ENCODE data around the gene TPPP3.

TPPP3 gene

DNA sequence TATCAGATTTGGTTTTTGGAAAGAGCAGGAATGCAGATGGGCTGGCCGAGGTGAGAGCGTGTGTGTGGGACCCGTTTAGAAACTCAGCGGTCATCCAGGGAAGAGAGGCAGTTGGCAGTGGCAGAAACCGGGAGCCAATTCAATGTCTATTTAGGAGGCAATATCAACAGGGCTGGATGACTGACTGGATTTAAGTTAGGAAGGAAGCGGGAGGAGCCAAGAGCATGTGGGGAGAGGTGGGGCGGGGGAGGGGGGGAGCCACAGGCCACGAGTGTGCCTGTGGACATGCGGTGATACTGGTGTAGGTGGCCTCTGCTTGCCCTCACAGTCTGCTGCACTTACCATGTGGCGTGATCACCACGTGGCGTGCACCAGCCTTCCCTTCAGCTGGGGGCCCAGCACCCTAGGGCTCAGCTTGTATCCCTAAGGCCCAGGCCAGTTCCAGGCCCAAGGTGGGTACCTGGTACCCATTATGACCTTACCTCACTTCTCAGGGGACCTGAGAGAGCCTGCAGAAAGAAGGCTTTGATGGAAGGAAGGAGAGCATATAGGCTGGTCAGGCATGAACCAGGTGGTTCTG lies 10.8 kb upstream of the TPPP3 start:
- DNase-seq: no peak

DNA sequence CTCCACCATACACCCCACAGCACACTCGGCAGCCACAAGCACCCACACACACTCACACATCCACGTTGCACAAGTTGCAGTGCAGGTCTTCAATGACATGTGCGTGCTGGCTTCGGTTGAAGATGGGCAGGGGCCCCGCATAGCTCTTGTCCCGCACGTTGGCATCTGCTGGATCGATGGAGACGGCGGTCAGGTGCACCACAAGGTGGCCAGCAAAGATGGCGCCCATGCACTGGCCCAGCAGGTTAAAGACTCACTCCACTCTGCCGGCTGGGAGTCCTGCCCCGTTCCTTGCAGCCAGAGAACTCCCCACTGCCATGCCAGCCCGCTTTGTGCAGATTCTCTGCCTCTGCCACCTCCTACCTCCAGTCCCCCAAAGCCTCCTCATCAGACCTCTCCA lies 7.6 kb upstream of the TPPP3 start:
- DNase-seq: no peak

DNA sequence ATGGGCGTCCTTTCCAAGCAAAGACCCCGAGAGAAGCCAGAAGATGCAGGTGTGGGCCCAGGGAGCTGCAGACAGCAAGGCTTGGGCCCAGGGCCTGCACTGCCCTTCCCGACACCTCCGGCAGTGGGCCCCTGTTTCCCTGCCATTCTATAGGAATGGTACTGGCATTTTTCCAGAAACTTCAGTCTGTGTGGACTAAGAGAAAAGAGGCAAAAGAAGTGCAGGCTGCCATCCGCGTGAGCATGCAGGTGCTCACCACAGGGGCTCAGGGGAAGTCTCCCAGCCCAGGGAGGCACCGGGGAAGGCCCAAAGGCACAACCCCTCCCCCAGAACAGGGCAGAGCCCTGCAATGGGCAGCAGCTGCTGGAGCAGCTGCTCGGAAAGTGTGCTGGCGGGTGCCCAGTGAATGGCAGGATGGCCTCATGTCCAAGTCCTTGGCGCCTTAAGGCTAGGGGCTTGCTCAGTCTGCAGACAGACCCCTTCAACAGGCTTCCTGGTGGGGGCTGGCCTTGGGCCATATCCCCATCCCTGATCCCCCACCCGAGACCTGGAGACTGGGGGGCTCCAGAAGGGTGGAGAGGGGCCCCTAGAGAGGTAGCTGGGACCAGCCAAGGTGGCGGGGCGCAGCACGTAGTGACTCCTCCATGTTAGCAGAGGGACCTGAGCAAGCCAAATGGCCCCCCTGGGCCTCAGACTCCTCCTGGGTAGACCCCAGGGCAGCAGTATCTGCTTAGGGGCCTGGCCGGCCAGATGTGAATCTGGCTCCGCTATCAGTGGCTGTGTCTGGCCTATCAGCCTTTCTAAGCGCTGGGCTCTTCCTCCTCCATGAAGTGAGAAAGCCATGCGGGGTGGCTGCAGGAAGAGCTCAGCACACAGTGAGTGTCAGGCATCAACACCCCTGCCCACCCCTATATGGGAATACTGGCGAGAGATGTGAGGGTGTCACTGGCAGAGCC lies 6.7 kb upstream of the TPPP3 start:
- no peak for DNase-seq

DNA sequence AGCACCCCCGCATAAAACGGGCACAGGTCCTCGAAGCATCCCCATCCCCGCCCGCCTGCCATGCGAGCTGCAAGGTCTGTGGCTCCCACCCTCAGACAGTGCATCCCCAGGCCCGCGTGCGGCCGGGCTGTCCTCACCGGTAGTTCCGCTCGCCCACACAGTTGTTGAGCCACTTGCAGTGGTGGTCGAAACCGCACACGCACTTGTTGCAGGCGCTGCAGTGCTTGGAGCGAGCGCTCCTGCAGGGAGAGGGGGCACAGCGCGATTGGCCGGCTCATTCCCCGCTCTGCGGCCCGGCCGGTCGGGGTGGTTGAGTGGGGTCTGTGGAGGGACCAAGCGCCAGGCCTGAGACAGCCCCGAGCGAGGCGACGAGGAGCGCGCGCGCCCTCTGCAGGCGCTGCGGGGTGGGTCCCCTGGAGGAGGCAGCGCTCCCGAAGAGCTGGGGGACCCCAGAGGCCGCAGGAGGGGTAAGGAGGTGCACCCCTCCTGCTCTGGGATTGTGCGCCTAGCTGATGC lies 6.0 kb upstream of the TPPP3 start:
- DNase-seq: no peak

DNA sequence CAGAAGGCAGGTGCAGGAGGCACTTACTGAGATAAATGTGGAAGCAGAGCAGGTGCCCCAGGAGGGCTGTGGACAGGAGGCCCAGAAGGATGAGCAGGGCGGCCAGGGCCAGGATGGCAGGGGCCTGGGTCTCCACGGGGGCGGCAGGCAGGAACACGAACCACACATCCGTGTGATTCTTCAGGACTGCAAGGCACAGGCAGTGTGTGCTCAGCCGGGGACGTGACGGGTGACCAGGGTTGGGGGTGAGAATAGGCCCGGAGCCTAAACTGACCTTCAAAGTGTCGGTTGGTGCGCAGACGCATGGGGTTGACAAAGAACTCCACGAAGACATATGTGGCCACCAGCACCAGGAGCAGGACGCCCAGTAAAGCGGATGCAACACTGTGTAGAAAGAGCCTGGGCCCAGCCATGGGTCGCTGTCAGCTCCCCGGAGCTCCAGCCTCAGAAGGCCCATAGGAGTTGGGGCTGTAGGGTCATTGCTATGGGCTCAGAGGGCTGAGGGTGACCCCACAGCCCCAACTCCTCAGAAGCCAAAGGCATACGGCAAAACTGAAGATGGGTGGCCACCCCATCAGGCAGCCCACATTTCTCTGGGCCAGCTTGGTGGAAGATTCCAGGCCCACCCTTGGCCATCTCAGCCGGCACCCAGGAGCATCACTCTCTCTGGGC lies 5.4 kb upstream of the TPPP3 start:
- no peak for DNase-seq

DNA sequence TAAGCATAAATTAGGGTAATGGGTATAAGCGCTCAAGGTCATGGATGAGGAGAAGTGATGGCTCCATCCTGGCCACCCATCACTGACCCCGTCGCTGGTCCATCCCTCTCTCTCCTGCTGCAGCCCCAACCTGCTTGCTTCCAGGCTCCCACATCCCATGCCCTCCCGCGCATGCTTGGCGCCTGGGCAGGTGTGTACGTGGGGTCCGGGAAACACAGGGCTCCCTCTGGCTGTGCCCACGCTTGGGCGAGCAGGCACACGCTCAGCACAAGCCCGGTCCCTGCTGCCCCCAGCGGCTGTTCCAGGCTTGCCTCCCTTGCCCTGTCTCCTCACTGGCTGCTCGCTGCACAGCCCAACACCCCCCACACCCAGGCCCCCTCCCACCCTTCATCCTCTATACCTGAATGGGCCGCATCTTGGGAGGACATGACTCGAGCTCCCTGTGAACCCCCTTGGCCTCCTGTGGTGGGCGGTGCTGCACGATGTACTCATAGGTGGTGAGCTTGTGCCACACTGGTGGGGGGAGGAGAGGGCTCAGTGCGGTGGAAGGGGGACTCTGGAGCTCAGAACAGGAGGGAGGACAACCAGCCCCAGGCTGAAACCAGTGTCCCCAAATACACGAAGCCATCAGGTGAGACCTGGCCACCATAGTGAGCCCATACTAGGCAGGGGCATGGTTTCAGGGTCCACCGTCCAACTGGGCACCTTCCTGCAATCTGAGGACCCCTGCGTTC lies 4.7 kb upstream of the TPPP3 start:
- DNase-seq: no peak

DNA sequence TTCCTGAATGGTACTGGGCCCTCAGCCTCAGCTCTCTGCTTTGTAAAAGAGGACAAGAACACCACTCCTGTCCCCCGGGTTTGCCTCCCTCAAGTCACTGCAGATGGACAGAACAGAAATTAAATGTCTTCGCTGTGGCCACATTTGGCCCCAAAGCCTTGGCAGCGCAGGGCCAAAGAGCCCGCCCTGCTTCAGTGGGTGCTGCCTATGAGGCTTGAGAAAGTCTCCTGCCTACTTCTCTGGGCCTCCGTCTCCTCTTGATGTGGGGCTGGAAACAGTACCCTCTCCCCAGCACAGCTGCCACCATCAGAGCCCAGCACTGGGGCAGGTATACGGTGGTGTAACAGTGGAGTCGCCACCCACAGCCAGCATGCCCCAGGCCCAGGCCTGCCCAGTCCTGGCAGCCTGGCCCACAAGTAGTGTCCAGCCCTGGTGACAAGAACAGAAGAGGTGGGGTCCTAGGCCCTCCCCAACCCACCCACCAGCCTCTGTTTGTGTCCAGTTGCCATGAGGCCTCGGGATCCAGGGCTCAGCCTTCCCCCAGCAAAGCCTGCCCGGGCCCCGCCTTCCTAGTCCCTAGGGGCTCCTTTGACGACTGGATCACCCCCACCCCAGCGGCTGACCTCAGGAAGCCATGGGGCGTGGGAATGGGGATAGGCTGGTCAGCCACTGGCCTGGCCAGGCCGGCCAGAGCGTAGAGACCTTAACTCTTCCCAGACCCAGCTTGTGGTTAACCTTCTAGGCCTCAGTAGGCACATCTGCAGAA lies 3.9 kb upstream of the TPPP3 start:
- DNase-seq: no peak

DNA sequence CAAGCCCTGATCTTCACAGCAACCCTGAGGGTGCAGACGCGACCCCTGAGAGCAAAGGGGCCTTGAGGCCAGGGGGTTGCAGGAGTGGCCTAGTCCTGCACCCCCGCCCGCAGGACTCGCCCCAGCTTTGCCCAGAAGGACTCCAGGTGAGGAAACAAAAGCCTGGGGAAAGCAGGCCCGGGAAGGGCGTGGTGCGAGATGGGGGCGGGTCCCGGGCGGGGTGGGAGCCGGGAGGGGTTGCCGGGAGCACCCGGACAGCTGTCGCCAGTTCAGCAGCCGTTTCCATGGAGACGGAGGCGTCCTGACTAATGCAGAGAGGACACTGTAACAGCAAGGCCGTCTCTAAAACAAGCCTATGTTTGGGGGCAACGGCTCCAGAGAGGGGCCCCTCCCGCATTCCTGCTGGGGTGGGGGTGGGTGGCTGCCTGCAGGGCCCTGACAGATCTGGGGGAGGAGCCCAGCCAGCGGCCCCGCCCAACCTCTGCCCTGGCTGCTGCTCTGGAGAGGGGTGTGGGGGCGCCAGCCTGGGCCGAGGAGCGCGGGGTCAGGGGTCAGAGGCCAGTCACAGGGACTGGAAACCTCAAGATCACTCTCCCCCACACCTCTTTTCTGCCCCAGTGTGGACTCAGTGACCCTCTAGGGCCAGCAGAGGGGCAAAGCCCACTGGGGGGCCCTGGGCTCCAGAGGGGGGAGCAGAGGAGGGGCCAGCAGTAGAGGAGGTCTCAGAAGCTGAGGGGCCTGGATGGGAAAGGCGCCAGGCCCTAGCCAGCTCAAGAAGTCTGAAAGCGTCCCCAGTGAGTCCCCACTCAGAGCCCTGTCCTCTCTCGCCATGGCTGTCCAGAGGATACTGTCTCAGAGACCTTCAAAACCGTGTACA lies 3.1 kb upstream of the TPPP3 start:
- DNase-seq: peak; percentile 58

DNA sequence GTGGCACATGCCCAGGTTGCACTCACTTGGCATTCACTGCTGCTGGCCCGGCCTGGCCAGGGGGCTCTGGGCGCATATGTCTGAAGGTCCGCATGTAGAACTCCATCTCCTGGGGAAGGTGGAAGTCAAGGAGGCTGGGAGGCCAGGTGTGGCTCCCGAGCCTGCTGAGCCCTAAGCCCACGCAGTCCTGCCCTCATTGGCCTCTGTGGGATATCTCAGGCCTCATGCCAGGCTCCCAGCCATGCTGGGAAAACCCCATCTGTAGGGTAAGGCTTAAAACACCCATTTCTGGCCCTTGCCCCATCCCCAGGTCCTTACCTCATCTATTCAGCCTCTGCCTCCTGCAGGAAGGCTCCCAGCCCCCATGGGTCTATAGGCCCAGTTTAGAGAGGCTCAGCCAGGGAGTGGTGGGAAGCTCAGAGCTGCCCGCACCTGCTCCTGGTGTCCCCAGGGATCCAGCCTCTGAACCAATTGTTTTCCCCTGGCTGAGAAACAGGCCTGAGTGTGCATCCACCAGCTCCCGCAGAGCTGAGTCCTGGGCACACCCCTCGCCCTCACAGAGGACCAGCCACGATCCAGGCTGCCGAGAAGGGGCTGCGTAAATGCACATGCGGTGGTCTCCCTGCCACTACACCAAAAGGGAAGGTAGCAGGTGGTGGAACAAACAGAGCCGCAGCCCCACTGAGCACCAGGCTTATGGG lies 2.3 kb upstream of the TPPP3 start:
- DNase-seq: no peak

DNA sequence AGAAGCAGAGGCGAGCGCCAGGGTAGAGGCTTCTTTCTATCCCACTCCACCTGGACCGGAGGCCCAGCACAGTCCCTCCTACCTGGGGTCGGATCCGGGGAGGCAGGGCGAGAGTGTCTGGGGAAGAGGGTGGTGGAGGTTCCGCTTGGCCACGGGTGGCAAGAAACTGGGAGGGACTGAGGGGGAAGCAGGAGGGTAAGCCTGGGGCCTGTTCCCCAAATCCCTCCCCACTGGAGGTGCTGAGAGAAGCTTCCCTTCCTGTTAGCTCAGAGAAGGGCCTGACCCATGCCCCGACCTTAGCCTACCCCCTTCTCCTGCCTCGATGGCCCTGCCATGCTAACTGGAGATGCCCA lies 1.8 kb upstream of the TPPP3 start:
- no peak for DNase-seq

DNA sequence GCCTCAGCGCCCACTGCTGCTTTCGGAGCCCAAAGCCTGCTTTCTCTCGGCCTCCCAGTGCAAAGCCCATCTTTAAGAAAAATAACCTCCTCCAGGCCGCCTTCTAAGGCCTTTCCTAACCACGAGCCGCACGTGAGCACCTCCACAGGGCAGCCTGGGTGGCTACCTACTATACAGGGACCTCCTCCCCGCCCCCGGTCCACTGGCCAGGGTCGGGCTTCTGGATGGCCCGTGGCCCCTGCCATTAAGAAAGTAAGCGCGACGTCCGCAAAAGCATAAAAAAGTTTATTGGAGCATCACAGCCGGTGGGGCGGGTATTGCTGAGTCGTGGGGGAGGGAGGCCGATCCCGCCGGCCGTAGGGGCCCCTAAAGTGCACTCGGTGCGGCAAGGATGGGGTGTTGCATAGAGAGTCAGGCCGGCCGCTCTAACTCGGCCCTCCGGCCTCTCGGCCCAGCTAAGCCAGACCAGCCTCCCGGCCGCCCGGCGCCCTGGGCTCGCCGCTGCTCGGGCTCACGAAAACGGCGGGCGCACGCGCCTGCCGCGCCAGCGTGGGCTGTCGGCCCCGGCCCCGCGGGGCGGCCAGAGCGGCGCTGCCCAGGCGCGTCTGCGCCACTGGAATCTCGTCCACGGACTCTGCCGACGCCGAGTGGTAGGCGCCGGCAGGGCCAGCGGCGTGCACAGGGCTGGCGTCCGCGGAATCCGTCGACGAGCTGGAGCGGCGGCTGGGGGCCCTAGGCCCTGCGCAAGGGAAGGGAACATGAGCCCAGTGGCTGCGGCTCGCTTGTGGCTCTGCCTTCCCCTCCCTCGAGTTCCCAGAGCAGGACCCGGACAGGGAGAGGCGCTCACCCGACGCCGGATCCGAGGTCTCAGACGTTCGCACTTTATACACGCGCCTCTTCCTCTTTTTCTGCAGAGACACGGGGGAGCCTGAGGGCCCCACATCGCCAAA lies 1.1 kb upstream of the TPPP3 start:
- no peak for DNase-seq

DNA sequence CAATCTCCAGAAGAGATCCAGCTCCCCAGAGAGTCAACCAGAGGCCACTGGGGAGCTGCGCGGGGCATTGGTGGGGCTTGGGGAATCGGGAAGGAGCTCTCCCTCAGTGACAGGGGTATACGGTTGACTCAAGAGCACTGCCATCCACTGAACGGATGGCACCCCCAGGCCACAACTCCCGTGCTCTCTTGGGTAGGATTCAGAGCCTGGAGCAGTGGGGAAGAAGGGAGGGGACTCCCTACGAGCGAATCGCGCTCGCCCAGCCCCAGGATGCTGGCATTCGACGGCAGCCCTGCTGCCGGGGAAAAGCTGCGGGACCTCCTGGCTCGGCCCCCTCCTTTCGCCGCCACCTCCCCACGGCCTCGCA lies 473 bp upstream of the TPPP3 start:
- no peak for DNase-seq

DNA sequence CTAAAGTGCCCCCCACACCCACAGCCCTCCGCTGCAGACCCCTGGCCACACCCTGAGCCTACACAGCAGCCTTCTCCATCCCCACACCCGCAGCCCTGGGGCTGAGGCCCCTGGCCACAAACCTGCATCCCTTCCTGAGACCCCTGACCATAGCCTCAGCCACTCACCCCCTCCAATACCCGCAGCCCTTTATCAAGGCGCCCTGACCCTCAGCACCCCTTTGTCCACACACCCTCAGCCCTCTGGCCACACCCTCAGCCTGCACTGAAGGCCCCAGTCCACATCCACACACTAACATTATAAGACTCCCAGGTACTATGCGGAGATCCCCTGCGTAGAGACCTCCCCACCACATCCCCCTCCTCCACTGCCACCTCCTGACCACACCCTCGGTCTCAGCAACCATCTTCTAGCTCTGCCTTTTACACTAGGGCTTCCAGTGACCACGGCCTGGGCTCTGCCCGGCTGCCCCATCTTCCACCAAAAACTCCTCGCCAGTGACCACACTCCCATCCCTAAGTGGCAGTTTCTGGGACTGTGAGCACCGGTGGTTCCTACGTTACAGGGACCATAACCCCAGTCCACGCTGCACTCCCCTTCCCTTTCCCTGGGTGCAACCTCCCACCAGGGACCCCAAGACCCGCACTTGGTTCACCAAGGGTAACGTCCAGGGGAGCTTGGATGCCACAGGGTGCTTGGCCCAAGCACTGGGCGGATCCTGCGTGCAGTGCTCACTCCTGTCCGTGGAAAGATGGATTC lies 818 bp downstream of the TPPP3 start:
- no peak for DNase-seq

DNA sequence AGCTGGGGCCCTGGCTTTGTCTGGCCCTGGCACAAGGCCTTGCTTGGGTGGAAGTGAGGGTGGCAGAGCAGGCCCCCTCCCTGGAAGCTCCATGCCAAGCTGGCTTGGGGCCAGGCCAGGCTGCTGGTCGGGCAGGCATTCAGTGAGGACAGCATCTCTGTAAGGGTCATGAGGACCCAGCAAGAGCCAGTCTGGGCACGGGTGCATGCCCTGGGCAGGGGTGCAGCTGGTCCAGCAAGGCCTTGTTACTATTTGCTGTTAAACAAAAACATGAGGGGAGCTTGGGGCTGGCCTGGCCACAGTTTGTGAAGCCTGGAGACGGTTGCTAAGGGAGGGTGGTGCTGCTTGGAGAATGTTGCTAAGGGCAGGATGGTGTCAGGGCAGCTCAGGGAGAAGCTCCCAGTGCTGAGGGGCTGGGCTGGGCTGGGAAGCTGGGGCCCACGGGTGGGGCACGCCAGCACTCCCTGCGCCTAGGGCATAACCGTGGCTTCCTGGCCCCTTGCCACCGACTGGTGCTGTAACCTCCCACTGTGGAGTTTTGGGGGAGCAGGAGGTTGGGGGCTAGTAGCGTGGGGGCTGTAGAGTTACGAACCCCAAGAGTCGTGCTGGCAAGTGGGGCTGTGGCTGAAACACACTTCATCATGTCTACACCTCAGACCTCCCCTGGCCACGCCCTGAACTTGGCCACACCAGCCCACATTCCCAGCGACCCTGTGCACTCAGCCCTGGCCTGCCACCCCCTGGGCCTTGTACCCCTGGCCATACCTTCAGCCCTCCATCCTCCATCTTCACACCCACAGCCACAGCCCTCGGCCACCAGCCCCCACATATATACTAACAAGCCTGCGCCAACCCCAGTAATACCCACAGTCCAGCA lies 1.6 kb downstream of the TPPP3 start:
- DNase-seq: no peak

DNA sequence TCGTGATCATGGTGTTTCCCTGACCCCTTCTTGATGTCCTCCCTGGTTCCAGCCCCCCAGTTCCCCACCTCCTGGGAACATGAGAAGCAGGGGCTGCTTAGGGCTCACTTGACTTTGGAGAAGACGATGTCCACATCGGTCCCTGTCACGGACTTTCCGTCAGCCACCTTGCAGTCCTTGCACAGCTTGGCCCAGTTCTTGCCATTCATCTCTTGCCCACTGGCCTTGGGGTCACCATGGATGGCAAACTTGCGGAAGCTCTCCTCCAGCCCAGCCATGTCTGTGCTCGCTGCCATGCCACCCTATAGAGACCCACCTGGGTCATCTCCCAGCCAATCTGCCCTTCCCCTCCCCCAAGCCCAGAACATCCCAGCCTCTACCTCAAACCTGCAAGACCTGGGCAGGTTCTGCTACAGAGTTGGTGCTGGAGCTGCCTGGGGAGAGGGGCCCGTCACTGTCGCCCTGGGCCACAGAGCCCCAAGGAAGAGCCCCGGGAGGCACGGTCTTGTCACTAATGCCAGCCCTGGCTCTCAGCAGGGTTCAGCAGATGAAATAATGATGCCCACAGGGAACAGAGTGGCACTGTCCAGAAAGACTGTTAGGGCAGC lies 2.4 kb downstream of the TPPP3 start:
- no peak for DNase-seq

DNA sequence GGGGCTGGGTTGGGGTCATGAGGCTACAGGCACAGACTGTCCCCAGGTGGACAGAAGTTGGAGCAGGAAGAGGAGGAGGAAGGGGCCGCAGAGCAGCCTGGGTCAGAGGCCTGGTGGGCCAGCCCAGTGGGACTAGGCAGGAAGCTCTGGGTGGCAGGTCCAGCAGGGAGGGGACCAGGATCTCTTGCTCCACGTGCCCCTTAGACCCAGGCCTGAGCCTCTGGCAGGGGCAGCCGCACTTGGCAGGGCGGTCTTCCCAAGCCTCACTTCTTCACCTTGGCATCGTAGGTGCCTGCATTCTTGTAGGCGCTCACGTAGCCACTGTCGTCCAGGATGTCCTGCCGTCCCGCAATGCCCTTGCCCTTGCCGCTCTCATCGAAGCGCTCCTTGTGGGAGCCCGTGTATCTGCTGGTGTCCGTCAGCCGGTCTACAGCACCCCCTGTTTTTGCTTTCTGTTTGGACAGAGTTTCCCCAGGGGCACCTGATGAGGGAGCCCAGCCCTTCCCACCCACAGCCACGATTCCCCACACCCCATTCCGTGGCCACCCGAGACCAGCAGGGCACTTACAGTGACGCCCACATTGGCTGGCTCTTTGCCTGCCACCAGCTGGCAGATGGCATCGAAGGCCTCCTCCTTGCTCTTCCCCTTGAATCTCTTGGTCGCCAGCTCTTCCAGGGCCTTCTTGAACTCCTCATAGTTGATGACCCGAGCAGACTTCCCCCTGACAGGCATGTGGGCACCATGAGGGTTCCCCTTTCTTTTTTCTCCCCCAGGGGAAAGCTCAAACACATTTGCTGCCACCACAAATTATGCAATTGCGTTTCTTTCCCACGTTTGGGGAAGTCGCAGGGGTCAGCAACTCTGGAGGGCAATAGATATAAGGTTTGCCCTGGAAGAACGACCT lies 3.1 kb downstream of the TPPP3 start:
- no peak for DNase-seq

Measured in HCEC 1CT (cell line).